ENCODE measurements around the gene OGFR. TPM values are rescaled to one million over a fixed set of nuclear protein-coding genes. Genes with fewer than 3 reads are reported as not detected.
A peak's percentile ranks its signal among the peaks of the same experiment; 100 is the strongest.

The OGFR gene
- total and polyA plus RNA-seq, 2 experiments from 2014 or later = 9.6 to 50.6 TPM

- Histone ChIP-seq H3K27me3 (ENCODE audit: insufficient read depth) (peaks cover 10% of the 10 kb centered on the region), H3K4me3 (peak overlapping the region; percentile 70), H3K79me2 (replicated peaks; ENCODE audit: insufficient read depth) (peaks cover 30% of the 10 kb centered on the region), H3K27ac (ENCODE audit: low read depth) (no peak overlapping the region), H4K20me1 (replicated peaks; ENCODE audit: insufficient read depth) (peaks cover 23% of the 10 kb centered on the region), H3F3A (replicated peaks; ENCODE audit: low read depth) (peaks cover 15% of the 10 kb centered on the region; the same call in 1 of the 2 replicates), H3K4me2 (peak overlapping the region; percentile 96; the same call in 1 of the 2 replicates), H3K4me1 (ENCODE audit: insufficient read depth) (peaks cover 10% of the 10 kb centered on the region; the same call in 1 of the 2 replicates), H3K9me2 (ENCODE audit: insufficient read depth) (no peaks in the 10 kb centered on the region), H3K36me3 (ENCODE audit: insufficient read depth) (peaks cover 14% of the 10 kb centered on the region), H2AFZ (no peak overlapping the region)
- H3K36me3 Mint-ChIP-seq (ENCODE audit: low read depth) = peaks cover 19% of the 10 kb centered on the region
- ATAC-seq (no peak; the same call in 1 of the 3 replicates), DNase-seq (ENCODE audit: low spot score) (peak; percentile 46)
- peaks cover 8% of the 10 kb centered on the region; the same call in 2 of the 3 replicates for H3K9me3 Mint-ChIP-seq
- H3K4me1 Mint-ChIP-seq = peaks cover 28% of the 10 kb centered on the region
- peaks cover 15% of the 10 kb centered on the region for H3K27me3 Mint-ChIP-seq (ENCODE audit: insufficient read depth, low read depth, poor library complexity)
- peak overlapping the region; percentile 53; the same call in 2 of the 3 replicates for H3K4me3 Mint-ChIP-seq
- TF ChIP-seq, protein P1, sequence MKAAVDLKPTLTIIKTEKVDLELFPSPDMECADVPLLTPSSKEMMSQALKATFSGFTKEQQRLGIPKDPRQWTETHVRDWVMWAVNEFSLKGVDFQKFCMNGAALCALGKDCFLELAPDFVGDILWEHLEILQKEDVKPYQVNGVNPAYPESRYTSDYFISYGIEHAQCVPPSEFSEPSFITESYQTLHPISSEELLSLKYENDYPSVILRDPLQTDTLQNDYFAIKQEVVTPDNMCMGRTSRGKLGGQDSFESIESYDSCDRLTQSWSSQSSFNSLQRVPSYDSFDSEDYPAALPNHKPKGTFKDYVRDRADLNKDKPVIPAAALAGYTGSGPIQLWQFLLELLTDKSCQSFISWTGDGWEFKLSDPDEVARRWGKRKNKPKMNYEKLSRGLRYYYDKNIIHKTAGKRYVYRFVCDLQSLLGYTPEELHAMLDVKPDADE (IDR thresholded peaks at IDR 0.05) = no peak
- TF ChIP-seq POLR2AphosphoS5 (IDR thresholded peaks at IDR 0.05; ENCODE audit: low read depth) (no peak), EZH2 (IDR thresholded peaks at IDR 0.05; ENCODE audit: low read depth, unreplicated experiment) (no peak), JUNB (IDR thresholded peaks at IDR 0.05; ENCODE audit: unreplicated experiment) (no peak), CREB1 (CRISPR knock-in tag; IDR thresholded peaks at IDR 0.05; ENCODE audit: low read depth) (no peak), NANOG (IDR thresholded peaks at IDR 0.05; ENCODE audit: borderline replicate concordance) (no peak)
- TF ChIP-seq, protein P2, sequence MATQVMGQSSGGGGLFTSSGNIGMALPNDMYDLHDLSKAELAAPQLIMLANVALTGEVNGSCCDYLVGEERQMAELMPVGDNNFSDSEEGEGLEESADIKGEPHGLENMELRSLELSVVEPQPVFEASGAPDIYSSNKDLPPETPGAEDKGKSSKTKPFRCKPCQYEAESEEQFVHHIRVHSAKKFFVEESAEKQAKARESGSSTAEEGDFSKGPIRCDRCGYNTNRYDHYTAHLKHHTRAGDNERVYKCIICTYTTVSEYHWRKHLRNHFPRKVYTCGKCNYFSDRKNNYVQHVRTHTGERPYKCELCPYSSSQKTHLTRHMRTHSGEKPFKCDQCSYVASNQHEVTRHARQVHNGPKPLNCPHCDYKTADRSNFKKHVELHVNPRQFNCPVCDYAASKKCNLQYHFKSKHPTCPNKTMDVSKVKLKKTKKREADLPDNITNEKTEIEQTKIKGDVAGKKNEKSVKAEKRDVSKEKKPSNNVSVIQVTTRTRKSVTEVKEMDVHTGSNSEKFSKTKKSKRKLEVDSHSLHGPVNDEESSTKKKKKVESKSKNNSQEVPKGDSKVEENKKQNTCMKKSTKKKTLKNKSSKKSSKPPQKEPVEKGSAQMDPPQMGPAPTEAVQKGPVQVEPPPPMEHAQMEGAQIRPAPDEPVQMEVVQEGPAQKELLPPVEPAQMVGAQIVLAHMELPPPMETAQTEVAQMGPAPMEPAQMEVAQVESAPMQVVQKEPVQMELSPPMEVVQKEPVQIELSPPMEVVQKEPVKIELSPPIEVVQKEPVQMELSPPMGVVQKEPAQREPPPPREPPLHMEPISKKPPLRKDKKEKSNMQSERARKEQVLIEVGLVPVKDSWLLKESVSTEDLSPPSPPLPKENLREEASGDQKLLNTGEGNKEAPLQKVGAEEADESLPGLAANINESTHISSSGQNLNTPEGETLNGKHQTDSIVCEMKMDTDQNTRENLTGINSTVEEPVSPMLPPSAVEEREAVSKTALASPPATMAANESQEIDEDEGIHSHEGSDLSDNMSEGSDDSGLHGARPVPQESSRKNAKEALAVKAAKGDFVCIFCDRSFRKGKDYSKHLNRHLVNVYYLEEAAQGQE (IDR thresholded peaks at IDR 0.05; ENCODE audit: unreplicated experiment) = no peak
- H3K27ac Mint-ChIP-seq = no peak overlapping the region
Observed at GRCh38 chr20:62860924-62861691, 56.5 kb downstream of the OGFR start.

- Mint-ChIP-seq H3K27ac (no peak within 1 kb of the TSS; the same call in 1 of the 2 replicates), H3K4me1 (peaks cover 28% of the 10 kb centered on the region), H3K36me3 (ENCODE audit: low read depth) (peaks cover 18% of the 10 kb centered on the region), H3K27me3 (ENCODE audit: insufficient read depth, low read depth, poor library complexity) (peaks cover 15% of the 10 kb centered on the region), H3K9me3 (peaks cover 8% of the 10 kb centered on the region; the same call in 2 of the 3 replicates), H3K4me3 (peak within 1 kb of the TSS; percentile 71)
- peak; percentile 81 for DNase-seq (ENCODE audit: low spot score)
- ATAC-seq = peak; percentile 43
- Histone ChIP-seq H3F3A (replicated peaks; ENCODE audit: low read depth) (peaks cover 15% of the 10 kb centered on the region; the same call in 1 of the 2 replicates), H3K4me2 (peak within 1 kb of the TSS; percentile 96), H3K4me3 (peak within 1 kb of the TSS; percentile 70), H3K4me1 (ENCODE audit: insufficient read depth) (peaks cover 10% of the 10 kb centered on the region; the same call in 1 of the 2 replicates), H3K9me2 (ENCODE audit: insufficient read depth) (no peaks in the 10 kb centered on the region), H3K79me2 (replicated peaks; ENCODE audit: insufficient read depth) (peaks cover 30% of the 10 kb centered on the region), H3K27ac (ENCODE audit: low read depth) (no peak within 1 kb of the TSS), H3K36me3 (ENCODE audit: insufficient read depth) (peaks cover 9% of the 10 kb centered on the region), H2AFZ (peak within 1 kb of the TSS; percentile 74; the same call in 1 of the 2 replicates), H4K20me1 (replicated peaks; ENCODE audit: insufficient read depth) (peaks cover 23% of the 10 kb centered on the region), H3K27me3 (ENCODE audit: insufficient read depth) (peaks cover 10% of the 10 kb centered on the region)
- TF ChIP-seq NANOG (IDR thresholded peaks at IDR 0.05; ENCODE audit: borderline replicate concordance) = no peak
- peak; percentile 33; the same call in 1 of the 2 replicates for TF ChIP-seq POLR2AphosphoS5 (IDR thresholded peaks at IDR 0.05; ENCODE audit: low read depth)
- no peak for TF ChIP-seq ZNF331 (CRISPR knock-in tag; IDR thresholded peaks at IDR 0.05; ENCODE audit: low read depth)
- no peak for TF ChIP-seq CREB1 (CRISPR knock-in tag; IDR thresholded peaks at IDR 0.05; ENCODE audit: low read depth)
Observed at GRCh38 chr20:62861726-62862336, 57.2 kb downstream of the OGFR start, which contains the start of gene TCFL5. Gene TCFL5 (minus strand): TSS chr20:62861822. CDS start chr20:62861670, 152 bp downstream.

Small RNAs within 50 kb of the gene (small RNA-seq; reads per million reads assigned to genes)
- gene DPH3P1 (ENCODE audit: low replicate concordance) = not detected

Other genes starting within 250 kb of the OGFR start
- 38.3 and 41.6 TPM in 2 replicates for gene SLCO4A1, start 162.3 kb upstream of the OGFR start, total RNA-seq (2014; rRNA removed; shearing (Covaris generic))
- 27.2 and 28.5 TPM in 2 replicates for gene SLCO4A1, start 162.3 kb upstream of the OGFR start, polyA plus RNA-seq (2016; fragmentation: Nextera tagmentation; extraction: Ambion mirVana)
- gene NTSR1, start 96.0 kb upstream of the OGFR start, total RNA-seq (2014; rRNA removed; shearing (Covaris generic)) = 1.4 and 1.7 TPM in 2 replicates
- 0.15 and 0.52 TPM in 2 replicates for gene NTSR1, start 96.0 kb upstream of the OGFR start, polyA plus RNA-seq (2016; fragmentation: Nextera tagmentation; extraction: Ambion mirVana)
- 24.3 and 26.0 TPM in 2 replicates for gene MRGBP, start 8.4 kb upstream of the OGFR start, total RNA-seq (2014; rRNA removed; shearing (Covaris generic))
- 19.7 and 20.9 TPM in 2 replicates for gene MRGBP, start 8.4 kb upstream of the OGFR start, polyA plus RNA-seq (2016; fragmentation: Nextera tagmentation; extraction: Ambion mirVana)
- gene COL9A3, start 12.2 kb downstream of the OGFR start, total RNA-seq (2014; rRNA removed; shearing (Covaris generic)) = 110 and 113 TPM in 2 replicates
- 74.9 and 79.4 TPM in 2 replicates for gene COL9A3, start 12.2 kb downstream of the OGFR start, polyA plus RNA-seq (2016; fragmentation: Nextera tagmentation; extraction: Ambion mirVana)
- 18.8 and 19.3 TPM in 2 replicates for gene TCFL5, start 57.0 kb downstream of the OGFR start, total RNA-seq (2014; rRNA removed; shearing (Covaris generic))
- gene TCFL5, start 57.0 kb downstream of the OGFR start, polyA plus RNA-seq (2016; fragmentation: Nextera tagmentation; extraction: Ambion mirVana) = 5.4 and 5.8 TPM in 2 replicates
- gene DIDO1, start 121.7 kb downstream of the OGFR start, total RNA-seq (2014; rRNA removed; shearing (Covaris generic)) = 147 and 162 TPM in 2 replicates
- gene DIDO1, start 121.7 kb downstream of the OGFR start, polyA plus RNA-seq (2016; fragmentation: Nextera tagmentation; extraction: Ambion mirVana) = 61.5 and 72.4 TPM in 2 replicates
- gene GID8, start 133.3 kb downstream of the OGFR start, total RNA-seq (2014; rRNA removed; shearing (Covaris generic)) = 102 and 106 TPM in 2 replicates
- 41.7 and 41.8 TPM in 2 replicates for gene GID8, start 133.3 kb downstream of the OGFR start, polyA plus RNA-seq (2016; fragmentation: Nextera tagmentation; extraction: Ambion mirVana)
- 24.2 and 32.0 TPM in 2 replicates for gene SLC17A9, start 147.9 kb downstream of the OGFR start, total RNA-seq (2014; rRNA removed; shearing (Covaris generic))
- 36.1 and 39.3 TPM in 2 replicates for gene SLC17A9, start 147.9 kb downstream of the OGFR start, polyA plus RNA-seq (2016; fragmentation: Nextera tagmentation; extraction: Ambion mirVana)
- 5.0 and 6.6 TPM in 2 replicates for gene BHLHE23, start 202.1 kb downstream of the OGFR start, total RNA-seq (2014; rRNA removed; shearing (Covaris generic))
- 0.52 TPM in 2 replicates for gene BHLHE23, start 202.1 kb downstream of the OGFR start, polyA plus RNA-seq (2016; fragmentation: Nextera tagmentation; extraction: Ambion mirVana)

Data from GM23338 (cell line).